ENCODE measurements around the gene TMC3. TPM values are rescaled to one million over a fixed set of nuclear protein-coding genes. Genes with fewer than 3 reads are reported as not detected.

Gene TMC3
- total and polyA plus RNA-seq, 10 of the 15 experiments (the other 5 are each of a cell fraction or from before 2014, with no cell fraction given) = 0.03 to 0.04 (median 0.04) TPM; not detected in 7

- intact Hi-C loops (cut with micrococcal nuclease; ENCODE audit: unreplicated experiment) = loop anchor here (1.0 to 10.0 kb wide), 5 partner anchors 19 to 751 kb away; partner anchors contain the start of genes MEX3B, STARD5 and TLNRD1
- H3K9me3 ChIP-seq (replicated peaks; ENCODE audit: control insufficient read depth, insufficient read depth, low read length) = no peaks in the 10 kb centered on the region
- H3K27ac ChIP-seq (ENCODE audit: control insufficient read depth, insufficient read depth) = peak overlapping the region; percentile 99
- no peaks in the 10 kb centered on the region for H3K27me3 ChIP-seq (replicated peaks in 1 of 2; ENCODE audit: control insufficient read depth in 2 of 2, insufficient read depth in 2 of 2, low read length in 1 of 2)
- no peaks in the 10 kb centered on the region for H3K36me3 ChIP-seq (ENCODE audit: control insufficient read depth in 2 of 2, insufficient read depth in 2 of 2, low read length in 1 of 2)
- ChIA-PET SMC1A (ENCODE audit: uncharacterized antibody, unreplicated experiment) (interaction anchor here (0.7 to 9.6 kb wide), 12 partner anchors 9 to 281 kb away, joined by 3 to 109 read pairs (median 15); no protein-coding TSS in a partner anchor), CTCF (interaction anchor here (0.9 to 6.6 kb wide), 12 partner anchors 9 to 105 kb away, joined by 3 to 66 read pairs (median 6); partner anchors contain the start of gene STARD5), POLR2A (interaction anchor here (0.6 to 5.3 kb wide), 8 partner anchors 8 to 293 kb away, joined by 3 to 103 read pairs (median 10); partner anchors contain the start of gene STARD5), RAD21 (ENCODE audit: unreplicated experiment) (interaction anchor here (0.7 to 8.4 kb wide), 11 partner anchors 10 to 107 kb away, joined by 3 to 83 read pairs (median 8); partner anchors contain the start of gene STARD5)
- in situ Hi-C loops (cut with MboI) = loop anchor here (10.0 to 25.0 kb wide), 5 partner anchors 299 to 1918 kb away; partner anchors contain the start of genes HDGFL3 and RPS17
- ATAC-seq (peak; percentile 72), DNase-seq (ENCODE audit: low read depth, low spot score) (peak; percentile 98), FAIRE-seq (peak; percentile 89)
- peak overlapping the region; percentile 29 for H2AFZ ChIP-seq (ENCODE audit: control insufficient read depth, low read depth, low read length)
- no TSS peak for BruUV-seq (replicated peaks)
- H3K9ac ChIP-seq (ENCODE audit: control insufficient read depth, insufficient read depth, low read length) = peak overlapping the region; percentile 92
- under 1% methylated on average over 9 of the region's 9 CpGs for WGBS (ENCODE audit: insufficient coverage, insufficient replicate concordance, low lambda C conversion rate, missing lambda C conversion rate)
- H3K79me2 ChIP-seq (ENCODE audit: control insufficient read depth, insufficient read depth, low read length) = peaks cover 53% of the 10 kb centered on the region
- H3K4me1 ChIP-seq (ENCODE audit: control insufficient read depth, insufficient read depth, low read length) = peaks cover 64% of the 10 kb centered on the region
- H4K20me1 ChIP-seq (ENCODE audit: control insufficient read depth, insufficient read depth) = no peaks in the 10 kb centered on the region
- H3K4me2 ChIP-seq (ENCODE audit: control insufficient read depth, insufficient read depth) = peak overlapping the region; percentile 100
- peak overlapping the region; percentile 70 for H3K4me3 ChIP-seq
- TF ChIP-seq TCF3 (IDR thresholded peaks at IDR 0.05; ENCODE audit: borderline replicate concordance, insufficient read depth, low read depth, low read length) = peak; percentile 74; the same call in 1 of the 2 replicates
- TF ChIP-seq POU2F2 (IDR thresholded peaks at IDR 0.05; ENCODE audit: borderline replicate concordance, low read depth, low read length) = peak; percentile 91
- peak; percentile 96 to 97 for TF ChIP-seq IKZF2 (IDR thresholded peaks at IDR 0.05)
- TF ChIP-seq CHD4 (IDR thresholded peaks at IDR 0.05) = no peak
- peak; percentile 93; the same call in 1 of the 2 replicates for TF ChIP-seq HDGF (IDR thresholded peaks at IDR 0.05)
- peak; percentile 96 for TF ChIP-seq IKZF1 (conservative IDR thresholded peaks at IDR 0.05)
- TF ChIP-seq, protein P1, sequence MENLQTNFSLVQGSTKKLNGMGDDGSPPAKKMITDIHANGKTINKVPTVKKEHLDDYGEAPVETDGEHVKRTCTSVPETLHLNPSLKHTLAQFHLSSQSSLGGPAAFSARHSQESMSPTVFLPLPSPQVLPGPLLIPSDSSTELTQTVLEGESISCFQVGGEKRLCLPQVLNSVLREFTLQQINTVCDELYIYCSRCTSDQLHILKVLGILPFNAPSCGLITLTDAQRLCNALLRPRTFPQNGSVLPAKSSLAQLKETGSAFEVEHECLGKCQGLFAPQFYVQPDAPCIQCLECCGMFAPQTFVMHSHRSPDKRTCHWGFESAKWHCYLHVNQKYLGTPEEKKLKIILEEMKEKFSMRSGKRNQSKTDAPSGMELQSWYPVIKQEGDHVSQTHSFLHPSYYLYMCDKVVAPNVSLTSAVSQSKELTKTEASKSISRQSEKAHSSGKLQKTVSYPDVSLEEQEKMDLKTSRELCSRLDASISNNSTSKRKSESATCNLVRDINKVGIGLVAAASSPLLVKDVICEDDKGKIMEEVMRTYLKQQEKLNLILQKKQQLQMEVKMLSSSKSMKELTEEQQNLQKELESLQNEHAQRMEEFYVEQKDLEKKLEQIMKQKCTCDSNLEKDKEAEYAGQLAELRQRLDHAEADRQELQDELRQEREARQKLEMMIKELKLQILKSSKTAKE (IDR thresholded peaks at IDR 0.05; ENCODE audit: low read depth, poor library complexity, severe bottlenecking) = peak; percentile 94
- peak in 1 of 2 experiments; percentile 63; a peak in 1 of 3 replicates for TF ChIP-seq EGR1 (IDR thresholded peaks at IDR 0.05; ENCODE audit: borderline replicate concordance in 1 of 2, low read depth in 2 of 2, low read length in 2 of 2)
- no peak for TF ChIP-seq ATF2 (IDR thresholded peaks at IDR 0.05; ENCODE audit: low read length)
- TF ChIP-seq, protein P2, sequence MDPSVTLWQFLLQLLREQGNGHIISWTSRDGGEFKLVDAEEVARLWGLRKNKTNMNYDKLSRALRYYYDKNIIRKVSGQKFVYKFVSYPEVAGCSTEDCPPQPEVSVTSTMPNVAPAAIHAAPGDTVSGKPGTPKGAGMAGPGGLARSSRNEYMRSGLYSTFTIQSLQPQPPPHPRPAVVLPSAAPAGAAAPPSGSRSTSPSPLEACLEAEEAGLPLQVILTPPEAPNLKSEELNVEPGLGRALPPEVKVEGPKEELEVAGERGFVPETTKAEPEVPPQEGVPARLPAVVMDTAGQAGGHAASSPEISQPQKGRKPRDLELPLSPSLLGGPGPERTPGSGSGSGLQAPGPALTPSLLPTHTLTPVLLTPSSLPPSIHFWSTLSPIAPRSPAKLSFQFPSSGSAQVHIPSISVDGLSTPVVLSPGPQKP (IDR thresholded peaks at IDR 0.05; ENCODE audit: low read depth, low read length) = peak; percentile 67; the same call in 1 of the 2 replicates
- TF ChIP-seq CUX1 (IDR thresholded peaks at IDR 0.05; ENCODE audit: insufficient replicate concordance, low read depth, low read length) = peak; percentile 92
These were observed 80.1 kb downstream of the TMC3 start for GRCh38 chr15:81293728-81294515.
